ENCODE results near the gene SHB.

Gene SHB

DNA sequence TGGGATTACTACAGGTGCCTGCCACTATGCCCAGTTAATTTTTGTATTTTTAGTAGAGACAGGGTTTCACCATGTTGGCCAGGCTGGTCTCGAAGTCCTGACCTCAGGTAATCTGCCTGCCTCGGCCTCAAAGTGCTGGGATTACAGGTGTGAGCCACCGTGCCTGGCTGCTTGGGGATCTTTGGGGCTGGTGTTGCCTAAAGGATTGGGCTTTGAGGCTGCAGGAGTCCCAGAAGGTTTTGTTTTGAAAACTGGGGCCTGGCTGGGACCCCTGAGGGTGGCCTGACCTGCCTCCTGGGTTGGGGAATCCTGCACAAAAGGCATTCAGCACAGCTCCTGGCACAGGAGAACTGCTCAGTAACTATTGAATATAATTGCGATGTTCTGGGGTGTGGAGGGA, 25.1 kb upstream of the SHB start:
- CTCF ChIA-PET, result no interaction called here
- Histone ChIP-seq H3K36me3 (ENCODE audit: control insufficient read depth in 4 of 4, insufficient read depth in 4 of 4, low read length in 3 of 4) (no peaks in the 10 kb centered on the region), H3K27me3 (replicated peaks in 2 of 5; ENCODE audit: control insufficient read depth in 4 of 5, insufficient read depth in 5 of 5, low read length in 4 of 5) (no peaks in the 10 kb centered on the region), H3K27ac (ENCODE audit: insufficient read depth in 1 of 2, low read depth in 1 of 2, low read length in 2 of 2, poor library complexity in 1 of 2, severe bottlenecking in 2 of 2) (no peak overlapping the region), H3K4me1 (ENCODE audit: control extremely low read depth in 1 of 4, control insufficient read depth in 4 of 4, insufficient read depth in 4 of 4, low read length in 3 of 4) (no peaks in the 10 kb centered on the region), H3K4me3 (ENCODE audit: control insufficient read depth in 1 of 7, extremely low read depth in 1 of 7, insufficient read depth in 4 of 7, low read depth in 2 of 7, low read length in 6 of 7) (no peak overlapping the region), H3K9me3 (ENCODE audit: control extremely low read depth in 1 of 5, control insufficient read depth in 4 of 5, insufficient read depth in 2 of 5, low read depth in 1 of 5, low read length in 4 of 5) (no peaks in the 10 kb centered on the region)
- POLR2A ChIA-PET, result no interaction called here
- 96% methylated on average over 4 of the region's 4 CpGs for WGBS (ENCODE audit: insufficient coverage)
- DNase-seq, result no peak

DNA sequence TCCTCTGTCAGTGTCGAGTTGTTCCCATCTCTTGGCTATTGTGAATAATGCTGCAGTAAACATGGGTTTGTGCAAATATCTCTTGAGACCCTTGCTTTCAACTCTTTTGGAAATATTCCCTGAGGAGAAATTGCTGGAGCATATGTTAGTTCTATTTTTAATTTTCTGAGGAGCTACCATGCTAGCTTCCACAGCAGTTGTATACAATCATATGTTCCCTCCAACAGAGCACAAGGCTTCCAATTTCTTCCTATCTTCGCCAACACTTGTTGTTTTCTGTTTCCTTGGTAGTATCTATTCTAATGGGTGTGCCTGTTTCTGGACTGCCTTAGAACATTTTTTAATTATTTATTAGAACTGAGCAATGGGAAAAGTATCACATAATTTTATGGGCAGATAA, 23.6 kb upstream of the SHB start:
- WGBS (ENCODE audit: insufficient coverage), result 100% methylated on average over 1 of the region's 2 CpGs
- ChIA-PET CTCF (no interaction called here), POLR2A (no interaction called here)
- H3K36me3 ChIP-seq (ENCODE audit: control insufficient read depth in 4 of 4, insufficient read depth in 4 of 4, low read length in 3 of 4), result no peaks in the 10 kb centered on the region
- H3K27ac ChIP-seq (ENCODE audit: insufficient read depth in 1 of 2, low read depth in 1 of 2, low read length in 2 of 2, poor library complexity in 1 of 2, severe bottlenecking in 2 of 2), result no peak overlapping the region
- H3K4me1 ChIP-seq (ENCODE audit: control extremely low read depth in 1 of 4, control insufficient read depth in 4 of 4, insufficient read depth in 4 of 4, low read length in 3 of 4), result no peaks in the 10 kb centered on the region
- no peak overlapping the region for H3K4me3 ChIP-seq (ENCODE audit: control insufficient read depth in 1 of 7, extremely low read depth in 1 of 7, insufficient read depth in 4 of 7, low read depth in 2 of 7, low read length in 6 of 7)
- no peaks in the 10 kb centered on the region for H3K27me3 ChIP-seq (replicated peaks in 2 of 5; ENCODE audit: control insufficient read depth in 4 of 5, insufficient read depth in 5 of 5, low read length in 4 of 5)
- no peaks in the 10 kb centered on the region for H3K9me3 ChIP-seq (ENCODE audit: control extremely low read depth in 1 of 5, control insufficient read depth in 4 of 5, insufficient read depth in 2 of 5, low read depth in 1 of 5, low read length in 4 of 5)
- no peak for DNase-seq

DNA sequence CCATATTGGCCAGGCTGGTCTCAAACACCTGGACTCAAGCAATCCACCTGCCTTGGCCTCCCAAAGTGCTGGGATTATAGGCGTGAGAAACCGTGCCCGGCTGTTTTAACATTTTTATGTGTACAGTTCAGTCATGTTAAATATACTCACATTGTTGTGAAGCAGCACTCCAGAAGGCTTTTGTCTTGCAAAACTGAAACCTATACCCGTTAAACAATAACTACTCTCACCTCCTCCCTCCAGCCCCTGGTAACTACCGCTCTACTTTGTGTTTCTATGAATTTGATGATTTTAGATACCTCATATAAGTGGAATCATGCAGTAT, 23.1 kb upstream of the SHB start:
- POLR2A ChIA-PET, result no interaction called here
- Histone ChIP-seq H3K36me3 (ENCODE audit: control insufficient read depth in 4 of 4, insufficient read depth in 4 of 4, low read length in 3 of 4) (no peaks in the 10 kb centered on the region), H3K9me3 (ENCODE audit: control extremely low read depth in 1 of 5, control insufficient read depth in 4 of 5, insufficient read depth in 2 of 5, low read depth in 1 of 5, low read length in 4 of 5) (no peaks in the 10 kb centered on the region), H3K27ac (ENCODE audit: insufficient read depth in 1 of 2, low read depth in 1 of 2, low read length in 2 of 2, poor library complexity in 1 of 2, severe bottlenecking in 2 of 2) (no peak overlapping the region), H3K4me3 (ENCODE audit: control insufficient read depth in 1 of 7, extremely low read depth in 1 of 7, insufficient read depth in 4 of 7, low read depth in 2 of 7, low read length in 6 of 7) (no peak overlapping the region), H3K4me1 (ENCODE audit: control extremely low read depth in 1 of 4, control insufficient read depth in 4 of 4, insufficient read depth in 4 of 4, low read length in 3 of 4) (no peaks in the 10 kb centered on the region), H3K27me3 (replicated peaks in 2 of 5; ENCODE audit: control insufficient read depth in 4 of 5, insufficient read depth in 5 of 5, low read length in 4 of 5) (no peaks in the 10 kb centered on the region)
- no peak for DNase-seq
- CTCF ChIA-PET, result interaction anchor here (1.1 to 7.1 kb wide), 4 partner anchors 12 to 178 kb away, joined by 3 to 47 read pairs (median 6); no protein-coding TSS in a partner anchor
- WGBS (ENCODE audit: insufficient coverage), result 100% methylated on average over 1 of the region's 5 CpGs

DNA sequence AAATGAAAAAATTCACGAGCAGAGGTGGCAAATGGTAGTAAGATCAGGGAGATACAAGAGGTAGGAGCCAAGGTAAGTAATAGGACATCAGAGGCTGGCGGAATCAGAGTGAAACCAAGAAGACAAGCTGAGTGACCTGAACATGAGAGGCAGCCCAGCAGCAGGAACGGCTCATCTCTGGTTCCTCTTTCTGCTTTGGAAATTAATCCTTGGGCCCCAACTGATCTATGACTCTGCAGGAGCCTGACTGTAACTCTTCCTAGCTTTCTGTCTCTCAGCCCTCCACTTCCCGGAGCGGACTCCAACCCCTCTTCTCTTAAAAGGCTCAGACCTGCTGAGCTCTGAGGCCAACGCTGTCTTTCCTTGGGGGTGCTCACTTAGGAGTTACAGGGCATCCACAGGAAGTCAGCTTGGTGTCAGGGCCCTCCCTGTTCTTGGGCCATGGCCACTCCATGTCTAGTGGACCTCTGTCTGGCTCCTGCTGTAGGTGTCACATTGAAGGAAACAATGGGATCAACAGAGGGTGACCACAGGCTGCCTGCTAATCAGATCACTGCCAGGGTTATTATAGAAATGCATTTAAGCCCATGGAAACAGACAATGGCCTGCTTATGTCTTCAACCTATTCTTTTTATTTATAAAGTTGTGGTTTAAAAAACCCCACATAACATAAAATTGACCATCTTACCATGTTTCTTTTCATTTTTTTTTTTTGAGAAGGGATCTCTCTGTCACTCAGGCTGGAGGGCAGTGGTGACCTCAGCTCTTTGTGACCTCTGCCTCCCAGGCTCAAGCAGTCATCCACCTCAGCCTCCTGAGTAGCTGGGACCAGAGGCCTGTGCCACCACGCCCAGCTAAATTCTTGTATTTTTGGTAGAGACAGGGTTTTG, 22.5 kb upstream of the SHB start:
- no peak overlapping the region for H3K4me3 ChIP-seq (ENCODE audit: control insufficient read depth in 1 of 7, extremely low read depth in 1 of 7, insufficient read depth in 4 of 7, low read depth in 2 of 7, low read length in 6 of 7)
- ChIA-PET POLR2A (no interaction called here), CTCF (interaction anchor here (1.1 to 7.1 kb wide), 4 partner anchors 11 to 177 kb away, joined by 3 to 47 read pairs (median 6); no protein-coding TSS in a partner anchor)
- H3K27me3 ChIP-seq (replicated peaks in 2 of 5; ENCODE audit: control insufficient read depth in 4 of 5, insufficient read depth in 5 of 5, low read length in 4 of 5), result no peaks in the 10 kb centered on the region
- no peak overlapping the region for H3K27ac ChIP-seq (ENCODE audit: insufficient read depth in 1 of 2, low read depth in 1 of 2, low read length in 2 of 2, poor library complexity in 1 of 2, severe bottlenecking in 2 of 2)
- WGBS (ENCODE audit: insufficient coverage), result 83% methylated on average over 6 of the region's 7 CpGs
- no peaks in the 10 kb centered on the region for H3K36me3 ChIP-seq (ENCODE audit: control insufficient read depth in 4 of 4, insufficient read depth in 4 of 4, low read length in 3 of 4)
- H3K9me3 ChIP-seq (ENCODE audit: control extremely low read depth in 1 of 5, control insufficient read depth in 4 of 5, insufficient read depth in 2 of 5, low read depth in 1 of 5, low read length in 4 of 5), result no peaks in the 10 kb centered on the region
- no peak for DNase-seq
- no peaks in the 10 kb centered on the region for H3K4me1 ChIP-seq (ENCODE audit: control extremely low read depth in 1 of 4, control insufficient read depth in 4 of 4, insufficient read depth in 4 of 4, low read length in 3 of 4)

DNA sequence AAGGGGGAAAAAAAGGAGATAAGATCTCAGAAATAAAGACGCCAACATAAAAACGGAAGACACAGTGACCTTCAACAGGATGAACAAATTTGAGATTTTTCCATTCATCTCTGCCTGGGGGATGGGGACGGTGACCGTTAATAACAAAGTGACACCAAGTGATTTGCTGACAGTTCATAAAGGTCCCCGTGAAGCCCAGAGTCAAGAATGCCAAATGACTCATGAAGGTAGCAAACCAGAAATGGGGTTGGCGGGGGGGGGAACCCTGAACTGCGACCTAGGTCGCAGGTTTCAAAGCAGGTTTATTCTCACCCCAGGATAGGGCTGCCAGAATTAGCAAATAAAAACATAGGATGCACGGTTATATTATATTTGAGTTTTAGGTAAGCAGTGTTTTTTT, 21.1 kb upstream of the SHB start:
- Histone ChIP-seq H3K36me3 (ENCODE audit: control insufficient read depth in 4 of 4, insufficient read depth in 4 of 4, low read length in 3 of 4) (no peaks in the 10 kb centered on the region), H3K4me1 (ENCODE audit: control extremely low read depth in 1 of 4, control insufficient read depth in 4 of 4, insufficient read depth in 4 of 4, low read length in 3 of 4) (no peaks in the 10 kb centered on the region), H3K4me3 (ENCODE audit: control insufficient read depth in 1 of 7, extremely low read depth in 1 of 7, insufficient read depth in 4 of 7, low read depth in 2 of 7, low read length in 6 of 7) (no peak overlapping the region), H3K27me3 (replicated peaks in 2 of 5; ENCODE audit: control insufficient read depth in 4 of 5, insufficient read depth in 5 of 5, low read length in 4 of 5) (no peaks in the 10 kb centered on the region), H3K9me3 (ENCODE audit: control extremely low read depth in 1 of 5, control insufficient read depth in 4 of 5, insufficient read depth in 2 of 5, low read depth in 1 of 5, low read length in 4 of 5) (no peaks in the 10 kb centered on the region), H3K27ac (ENCODE audit: insufficient read depth in 1 of 2, low read depth in 1 of 2, low read length in 2 of 2, poor library complexity in 1 of 2, severe bottlenecking in 2 of 2) (no peak overlapping the region)
- ChIA-PET POLR2A (no interaction called here), CTCF (interaction anchor here (1.0 to 7.1 kb wide), 4 partner anchors 9 to 268 kb away, joined by 4 to 47 read pairs (median 4); no protein-coding TSS in a partner anchor)
- DNase-seq, result no peak
- 99% methylated on average over 9 of the region's 9 CpGs for WGBS (ENCODE audit: insufficient coverage)

DNA sequence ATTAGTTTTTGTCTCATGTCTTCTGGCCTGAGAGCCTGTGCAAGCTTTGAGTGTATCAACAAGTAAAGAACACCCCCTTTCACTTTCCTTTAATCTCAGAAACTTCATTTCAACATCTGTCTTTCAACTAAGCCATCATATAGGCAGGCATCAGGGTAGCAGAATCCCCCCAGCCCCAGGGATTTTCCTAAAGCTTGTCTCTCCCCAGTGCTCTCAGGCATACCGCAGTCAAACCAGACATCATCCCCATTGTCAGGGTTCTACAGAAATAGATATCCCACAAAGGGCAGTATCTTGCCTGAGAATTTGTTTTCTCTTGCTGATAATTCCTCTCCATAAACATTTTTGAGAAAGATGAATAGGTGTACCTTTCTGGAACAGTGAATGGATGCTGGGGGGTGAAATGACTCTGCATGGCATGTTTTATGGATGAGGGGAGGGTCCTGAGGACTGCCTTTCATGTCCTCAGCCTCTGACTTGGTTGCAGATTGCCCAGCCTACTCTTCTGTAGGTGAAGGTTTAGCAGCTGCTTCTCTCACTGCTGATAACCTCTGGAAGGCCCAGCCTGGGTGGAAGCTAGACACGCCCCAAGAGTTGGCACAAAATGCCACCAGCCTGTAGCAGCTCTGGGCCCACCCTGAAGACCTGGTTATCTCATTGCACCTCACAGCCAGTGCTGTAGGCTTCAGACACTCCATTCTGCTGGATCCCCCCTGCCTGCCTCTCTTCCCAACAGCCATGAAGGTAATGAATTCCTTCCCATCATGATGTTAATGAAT, 20.5 kb upstream of the SHB start:
- Histone ChIP-seq H3K36me3 (ENCODE audit: control insufficient read depth in 4 of 4, insufficient read depth in 4 of 4, low read length in 3 of 4) (no peaks in the 10 kb centered on the region), H3K27me3 (replicated peaks in 2 of 5; ENCODE audit: control insufficient read depth in 4 of 5, insufficient read depth in 5 of 5, low read length in 4 of 5) (no peaks in the 10 kb centered on the region), H3K4me1 (ENCODE audit: control extremely low read depth in 1 of 4, control insufficient read depth in 4 of 4, insufficient read depth in 4 of 4, low read length in 3 of 4) (peaks cover 0 to 4% (median 0%) of the 10 kb centered on the region in 4 experiments), H3K9me3 (ENCODE audit: control extremely low read depth in 1 of 5, control insufficient read depth in 4 of 5, insufficient read depth in 2 of 5, low read depth in 1 of 5, low read length in 4 of 5) (no peaks in the 10 kb centered on the region), H3K27ac (ENCODE audit: insufficient read depth in 1 of 2, low read depth in 1 of 2, low read length in 2 of 2, poor library complexity in 1 of 2, severe bottlenecking in 2 of 2) (no peak overlapping the region), H3K4me3 (ENCODE audit: control insufficient read depth in 1 of 7, extremely low read depth in 1 of 7, insufficient read depth in 4 of 7, low read depth in 2 of 7, low read length in 6 of 7) (no peak overlapping the region)
- ChIA-PET CTCF (interaction anchor here (0.8 to 7.1 kb wide), 10 partner anchors 9 to 274 kb away, joined by 3 to 47 read pairs (median 5); no protein-coding TSS in a partner anchor), POLR2A (no interaction called here)
- 90% methylated on average over 1 of the region's 2 CpGs for WGBS (ENCODE audit: insufficient coverage)
- no peak for DNase-seq
